Measurements from ENCODE around the gene ONECUT1. TPM values are rescaled to one million over a fixed set of nuclear protein-coding genes. Genes with fewer than 3 reads are reported as not detected.

The ONECUT1 gene
- total RNA-seq, result 0.09 and 0.14 TPM in 2 replicates

GRCh38 chr15:52790169-52790708 lies at the start of gene ONECUT1:
ONECUT1 (minus strand) TSS chr15:52790336; CDS start chr15:52789884, 452 bp downstream.

Other genes with a start within 250 kb of the ONECUT1 start
- gene ARPP19, start 221.3 kb downstream of the ONECUT1 start, total RNA-seq, result 43.0 and 57.3 TPM in 2 replicates
- gene ATOSA, start 110.9 kb downstream of the ONECUT1 start, total RNA-seq, result 14.0 and 14.2 TPM in 2 replicates

Data from smooth muscle cell of bladder (primary cell).